NK-92 treated with Interleukin-12 subunit alpha and Interleukin-12 subunit beta, amount 100 ng/mL, for 24 hours (cell line): Measurements from ENCODE around the gene WDR45B.
"Not testable (repeated sequence)": the region's sequence is repeated elsewhere in the genome, so short reads cannot be mapped to it uniquely, and the experiment has no call there.

Experiments used
- DNase-seq: peaks from one replicate; lab custom pipeline; 2025; lab: John Stamatoyannopoulos, UW

Gene WDR45B

GRCh38 chr17:82582709-82583108 is 65.5 kb downstream of the WDR45B start:
- no peak for DNase-seq

- no peak for DNase-seq
Measured at GRCh38 chr17:82582213-82582612, 66.0 kb downstream of the WDR45B start.

GRCh38 chr17:82579969-82580368 is 68.3 kb downstream of the WDR45B start:
- DNase-seq: not testable (repeated sequence)

GRCh38 chr17:82577300-82577699 is 70.9 kb downstream of the WDR45B start:
- DNase-seq: no peak

- not testable (repeated sequence) for DNase-seq
Measured at GRCh38 chr17:82575581-82576221, 72.5 kb downstream of the WDR45B start.

- no peak for DNase-seq
Measured at GRCh38 chr17:82574041-82574440, 74.2 kb downstream of the WDR45B start.

GRCh38 chr17:82571855-82572254 is 76.4 kb downstream of the WDR45B start:
- no peak for DNase-seq

- DNase-seq: no peak
Measured at GRCh38 chr17:82570277-82570676, 78.0 kb downstream of the WDR45B start.

GRCh38 chr17:82569621-82570020 is 78.6 kb downstream of the WDR45B start:
- DNase-seq: no peak

- no peak for DNase-seq
Measured at GRCh38 chr17:82568997-82569393, 79.2 kb downstream of the WDR45B start.

GRCh38 chr17:82567286-82567685 is 81.0 kb downstream of the WDR45B start:
- DNase-seq: no peak

GRCh38 chr17:82566129-82566960 is 81.9 kb downstream of the WDR45B start:
- DNase-seq: no peak

GRCh38 chr17:82565551-82565950 is 82.7 kb downstream of the WDR45B start:
- no peak for DNase-seq
